ENCODE measurements around the gene NEK8. TPM values are rescaled to one million over a fixed set of nuclear protein-coding genes. Genes with fewer than 3 reads are reported as not detected.

The NEK8 gene
- total and polyA plus RNA-seq, 9 of the 15 experiments (the other 6 are each of a cell fraction or from before 2014, with no cell fraction given): 0.98 to 16.6 (median 4.6) TPM

DNA sequence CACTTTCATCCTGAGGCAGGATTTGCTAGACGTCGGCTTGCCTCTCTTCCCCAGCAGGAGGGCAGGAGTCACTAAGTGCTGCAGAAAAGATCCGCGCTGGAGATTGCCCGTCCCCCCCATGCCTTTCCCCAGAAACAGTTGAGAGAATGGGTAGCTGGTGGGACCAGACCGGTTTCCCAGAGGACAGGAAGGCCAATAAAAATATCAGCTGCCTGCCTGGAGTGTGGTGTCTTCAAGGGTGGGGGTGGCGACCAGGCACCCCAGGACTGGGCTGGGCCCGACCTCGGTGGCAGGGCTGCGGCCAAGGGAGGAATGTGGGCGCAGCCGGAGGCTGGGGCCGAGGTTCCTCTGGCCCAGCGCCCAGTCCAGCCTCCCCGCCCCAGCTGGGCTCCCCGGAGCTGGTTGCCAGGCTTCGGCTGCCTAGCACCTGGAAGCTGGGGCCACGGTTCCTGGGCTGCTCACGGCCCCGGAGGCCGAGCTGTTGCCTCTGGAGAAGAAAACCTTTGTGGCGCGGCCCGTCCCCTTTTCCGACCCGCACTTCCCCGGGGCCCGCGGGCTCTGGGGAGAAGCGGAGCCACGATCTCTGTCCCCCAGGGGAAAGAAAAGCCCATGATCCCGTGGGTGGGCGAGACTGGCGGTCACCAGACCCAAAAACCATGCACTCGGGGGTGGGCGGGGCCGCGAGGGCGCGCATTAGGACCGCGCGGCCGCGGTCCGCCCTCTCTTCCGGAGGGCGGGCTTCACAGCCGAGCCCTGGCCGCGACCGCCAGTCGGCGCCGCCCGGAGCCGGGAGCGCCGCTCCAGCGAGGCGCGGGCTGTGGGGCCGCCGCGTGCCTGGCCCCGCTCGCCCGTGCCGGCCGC, 14.9 kb downstream of the NEK8 start, which contains the start of gene TRAF4 (continued):
- TF ChIP-seq, protein P1, sequence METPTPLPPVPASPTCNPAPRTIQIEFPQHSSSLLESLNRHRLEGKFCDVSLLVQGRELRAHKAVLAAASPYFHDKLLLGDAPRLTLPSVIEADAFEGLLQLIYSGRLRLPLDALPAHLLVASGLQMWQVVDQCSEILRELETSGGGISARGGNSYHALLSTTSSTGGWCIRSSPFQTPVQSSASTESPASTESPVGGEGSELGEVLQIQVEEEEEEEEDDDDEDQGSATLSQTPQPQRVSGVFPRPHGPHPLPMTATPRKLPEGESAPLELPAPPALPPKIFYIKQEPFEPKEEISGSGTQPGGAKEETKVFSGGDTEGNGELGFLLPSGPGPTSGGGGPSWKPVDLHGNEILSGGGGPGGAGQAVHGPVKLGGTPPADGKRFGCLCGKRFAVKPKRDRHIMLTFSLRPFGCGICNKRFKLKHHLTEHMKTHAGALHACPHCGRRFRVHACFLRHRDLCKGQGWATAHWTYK (CRISPR knock-in tag; IDR thresholded peaks at IDR 0.05): peak; percentile 50
- TF ChIP-seq ZNF589 (CRISPR knock-in tag; IDR thresholded peaks at IDR 0.05; ENCODE audit: low read depth): peak; percentile 39; the same call in 1 of the 2 replicates
- TF ChIP-seq, protein P2, sequence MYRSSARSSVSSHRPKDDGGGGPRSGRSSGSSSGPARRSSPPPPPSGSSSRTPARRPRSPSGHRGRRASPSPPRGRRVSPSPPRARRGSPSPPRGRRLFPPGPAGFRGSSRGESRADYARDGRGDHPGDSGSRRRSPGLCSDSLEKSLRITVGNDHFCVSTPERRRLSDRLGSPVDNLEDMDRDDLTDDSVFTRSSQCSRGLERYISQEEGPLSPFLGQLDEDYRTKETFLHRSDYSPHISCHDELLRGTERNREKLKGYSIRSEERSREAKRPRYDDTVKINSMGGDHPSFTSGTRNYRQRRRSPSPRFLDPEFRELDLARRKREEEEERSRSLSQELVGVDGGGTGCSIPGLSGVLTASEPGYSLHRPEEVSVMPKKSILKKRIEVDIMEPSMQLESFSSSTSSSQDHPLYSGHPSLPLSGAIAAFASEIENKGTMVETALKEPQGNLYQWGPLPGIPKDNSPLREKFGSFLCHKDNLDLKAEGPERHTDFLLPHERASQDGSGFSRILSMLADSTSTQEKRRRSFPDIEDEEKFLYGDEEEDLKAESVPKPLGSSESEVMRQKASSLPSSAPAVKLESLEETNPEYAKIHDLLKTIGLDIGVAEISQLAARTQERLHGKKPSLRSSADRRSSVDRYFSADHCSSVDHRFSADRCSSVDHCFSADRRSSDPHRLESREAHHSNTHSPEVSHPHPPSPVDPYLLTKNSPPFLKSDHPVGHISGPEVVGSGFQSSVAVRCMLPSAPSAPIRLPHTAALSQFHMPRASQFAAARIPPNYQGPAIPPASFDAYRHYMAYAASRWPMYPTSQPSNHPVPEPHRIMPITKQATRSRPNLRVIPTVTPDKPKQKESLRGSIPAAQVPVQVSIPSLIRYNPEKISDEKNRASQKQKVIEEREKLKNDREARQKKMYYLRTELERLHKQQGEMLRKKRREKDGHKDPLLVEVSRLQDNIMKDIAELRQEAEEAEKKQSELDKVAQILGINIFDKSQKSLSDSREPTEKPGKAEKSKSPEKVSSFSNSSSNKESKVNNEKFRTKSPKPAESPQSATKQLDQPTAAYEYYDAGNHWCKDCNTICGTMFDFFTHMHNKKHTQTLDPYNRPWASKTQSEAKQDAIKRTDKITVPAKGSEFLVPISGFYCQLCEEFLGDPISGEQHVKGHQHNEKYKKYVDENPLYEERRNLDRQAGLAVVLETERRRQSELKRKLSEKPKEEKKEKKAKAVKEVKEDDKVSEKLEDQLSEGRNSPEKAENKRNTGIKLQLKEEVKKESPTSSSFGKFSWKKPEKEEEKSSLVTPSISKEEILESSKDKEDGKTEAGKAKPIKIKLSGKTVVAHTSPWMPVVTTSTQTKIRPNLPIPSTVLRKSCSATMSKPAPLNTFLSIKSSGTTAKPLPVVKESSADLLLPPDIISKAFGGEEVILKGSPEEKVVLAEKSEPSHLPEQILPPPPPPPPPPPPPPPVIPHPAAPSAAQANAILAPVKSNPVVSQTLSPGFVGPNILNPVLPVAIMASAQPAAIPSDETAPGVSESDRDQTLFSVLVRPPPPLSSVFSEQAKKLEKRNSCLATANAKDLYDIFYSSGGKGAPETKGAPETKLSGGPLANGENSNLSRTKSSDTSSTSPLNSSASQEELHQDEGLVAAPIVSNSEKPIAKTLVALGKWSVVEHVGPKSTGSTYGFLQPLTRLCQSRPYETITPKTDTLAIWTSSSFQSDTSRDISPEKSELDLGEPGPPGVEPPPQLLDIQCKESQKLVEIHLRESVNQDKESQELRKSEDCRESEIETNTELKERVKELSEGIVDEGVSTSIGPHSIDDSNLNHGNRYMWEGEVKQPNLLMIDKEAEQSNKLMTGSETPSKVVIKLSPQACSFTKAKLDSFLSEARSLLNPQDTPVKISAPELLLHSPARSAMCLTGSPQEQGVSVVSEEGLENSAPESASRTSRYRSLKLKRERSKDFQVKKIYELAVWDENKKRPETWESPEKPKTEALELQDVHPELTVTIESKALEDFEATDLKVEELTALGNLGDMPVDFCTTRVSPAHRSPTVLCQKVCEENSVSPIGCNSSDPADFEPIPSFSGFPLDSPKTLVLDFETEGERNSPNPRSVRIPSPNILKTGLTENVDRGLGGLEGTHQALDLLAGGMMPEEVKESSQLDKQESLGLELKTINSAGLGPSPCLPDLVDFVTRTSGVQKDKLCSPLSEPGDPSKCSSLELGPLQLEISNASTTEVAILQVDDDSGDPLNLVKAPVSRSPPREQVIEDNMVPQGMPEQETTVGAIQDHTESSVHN (IDR thresholded peaks at IDR 0.05; ENCODE audit: borderline replicate concordance in 1 of 2, low read depth in 1 of 2): no peak
- TF ChIP-seq, protein P3, sequence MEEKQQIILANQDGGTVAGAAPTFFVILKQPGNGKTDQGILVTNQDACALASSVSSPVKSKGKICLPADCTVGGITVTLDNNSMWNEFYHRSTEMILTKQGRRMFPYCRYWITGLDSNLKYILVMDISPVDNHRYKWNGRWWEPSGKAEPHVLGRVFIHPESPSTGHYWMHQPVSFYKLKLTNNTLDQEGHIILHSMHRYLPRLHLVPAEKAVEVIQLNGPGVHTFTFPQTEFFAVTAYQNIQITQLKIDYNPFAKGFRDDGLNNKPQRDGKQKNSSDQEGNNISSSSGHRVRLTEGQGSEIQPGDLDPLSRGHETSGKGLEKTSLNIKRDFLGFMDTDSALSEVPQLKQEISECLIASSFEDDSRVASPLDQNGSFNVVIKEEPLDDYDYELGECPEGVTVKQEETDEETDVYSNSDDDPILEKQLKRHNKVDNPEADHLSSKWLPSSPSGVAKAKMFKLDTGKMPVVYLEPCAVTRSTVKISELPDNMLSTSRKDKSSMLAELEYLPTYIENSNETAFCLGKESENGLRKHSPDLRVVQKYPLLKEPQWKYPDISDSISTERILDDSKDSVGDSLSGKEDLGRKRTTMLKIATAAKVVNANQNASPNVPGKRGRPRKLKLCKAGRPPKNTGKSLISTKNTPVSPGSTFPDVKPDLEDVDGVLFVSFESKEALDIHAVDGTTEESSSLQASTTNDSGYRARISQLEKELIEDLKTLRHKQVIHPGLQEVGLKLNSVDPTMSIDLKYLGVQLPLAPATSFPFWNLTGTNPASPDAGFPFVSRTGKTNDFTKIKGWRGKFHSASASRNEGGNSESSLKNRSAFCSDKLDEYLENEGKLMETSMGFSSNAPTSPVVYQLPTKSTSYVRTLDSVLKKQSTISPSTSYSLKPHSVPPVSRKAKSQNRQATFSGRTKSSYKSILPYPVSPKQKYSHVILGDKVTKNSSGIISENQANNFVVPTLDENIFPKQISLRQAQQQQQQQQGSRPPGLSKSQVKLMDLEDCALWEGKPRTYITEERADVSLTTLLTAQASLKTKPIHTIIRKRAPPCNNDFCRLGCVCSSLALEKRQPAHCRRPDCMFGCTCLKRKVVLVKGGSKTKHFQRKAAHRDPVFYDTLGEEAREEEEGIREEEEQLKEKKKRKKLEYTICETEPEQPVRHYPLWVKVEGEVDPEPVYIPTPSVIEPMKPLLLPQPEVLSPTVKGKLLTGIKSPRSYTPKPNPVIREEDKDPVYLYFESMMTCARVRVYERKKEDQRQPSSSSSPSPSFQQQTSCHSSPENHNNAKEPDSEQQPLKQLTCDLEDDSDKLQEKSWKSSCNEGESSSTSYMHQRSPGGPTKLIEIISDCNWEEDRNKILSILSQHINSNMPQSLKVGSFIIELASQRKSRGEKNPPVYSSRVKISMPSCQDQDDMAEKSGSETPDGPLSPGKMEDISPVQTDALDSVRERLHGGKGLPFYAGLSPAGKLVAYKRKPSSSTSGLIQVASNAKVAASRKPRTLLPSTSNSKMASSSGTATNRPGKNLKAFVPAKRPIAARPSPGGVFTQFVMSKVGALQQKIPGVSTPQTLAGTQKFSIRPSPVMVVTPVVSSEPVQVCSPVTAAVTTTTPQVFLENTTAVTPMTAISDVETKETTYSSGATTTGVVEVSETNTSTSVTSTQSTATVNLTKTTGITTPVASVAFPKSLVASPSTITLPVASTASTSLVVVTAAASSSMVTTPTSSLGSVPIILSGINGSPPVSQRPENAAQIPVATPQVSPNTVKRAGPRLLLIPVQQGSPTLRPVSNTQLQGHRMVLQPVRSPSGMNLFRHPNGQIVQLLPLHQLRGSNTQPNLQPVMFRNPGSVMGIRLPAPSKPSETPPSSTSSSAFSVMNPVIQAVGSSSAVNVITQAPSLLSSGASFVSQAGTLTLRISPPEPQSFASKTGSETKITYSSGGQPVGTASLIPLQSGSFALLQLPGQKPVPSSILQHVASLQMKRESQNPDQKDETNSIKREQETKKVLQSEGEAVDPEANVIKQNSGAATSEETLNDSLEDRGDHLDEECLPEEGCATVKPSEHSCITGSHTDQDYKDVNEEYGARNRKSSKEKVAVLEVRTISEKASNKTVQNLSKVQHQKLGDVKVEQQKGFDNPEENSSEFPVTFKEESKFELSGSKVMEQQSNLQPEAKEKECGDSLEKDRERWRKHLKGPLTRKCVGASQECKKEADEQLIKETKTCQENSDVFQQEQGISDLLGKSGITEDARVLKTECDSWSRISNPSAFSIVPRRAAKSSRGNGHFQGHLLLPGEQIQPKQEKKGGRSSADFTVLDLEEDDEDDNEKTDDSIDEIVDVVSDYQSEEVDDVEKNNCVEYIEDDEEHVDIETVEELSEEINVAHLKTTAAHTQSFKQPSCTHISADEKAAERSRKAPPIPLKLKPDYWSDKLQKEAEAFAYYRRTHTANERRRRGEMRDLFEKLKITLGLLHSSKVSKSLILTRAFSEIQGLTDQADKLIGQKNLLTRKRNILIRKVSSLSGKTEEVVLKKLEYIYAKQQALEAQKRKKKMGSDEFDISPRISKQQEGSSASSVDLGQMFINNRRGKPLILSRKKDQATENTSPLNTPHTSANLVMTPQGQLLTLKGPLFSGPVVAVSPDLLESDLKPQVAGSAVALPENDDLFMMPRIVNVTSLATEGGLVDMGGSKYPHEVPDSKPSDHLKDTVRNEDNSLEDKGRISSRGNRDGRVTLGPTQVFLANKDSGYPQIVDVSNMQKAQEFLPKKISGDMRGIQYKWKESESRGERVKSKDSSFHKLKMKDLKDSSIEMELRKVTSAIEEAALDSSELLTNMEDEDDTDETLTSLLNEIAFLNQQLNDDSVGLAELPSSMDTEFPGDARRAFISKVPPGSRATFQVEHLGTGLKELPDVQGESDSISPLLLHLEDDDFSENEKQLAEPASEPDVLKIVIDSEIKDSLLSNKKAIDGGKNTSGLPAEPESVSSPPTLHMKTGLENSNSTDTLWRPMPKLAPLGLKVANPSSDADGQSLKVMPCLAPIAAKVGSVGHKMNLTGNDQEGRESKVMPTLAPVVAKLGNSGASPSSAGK (IDR thresholded peaks at IDR 0.05): peak; percentile 40

All from K562 (cell line).